Peyer's patch (tissue), 4 donors: ENCODE results near the gene TRAPPC6A. TPM values are rescaled to one million over a fixed set of nuclear protein-coding genes. Genes with fewer than 3 reads are reported as not detected.
"Not testable (repeated sequence)": the region's sequence is repeated elsewhere in the genome, so short reads cannot be mapped to it uniquely, and the experiment has no call there.

Experiments used
- DNase-seq, 3 donors: peaks; one replicate each; pipeline ENCODE4 v3.0.0-alpha.2; 2017 to 2019
- H3K27ac ChIP-seq, 4 donors: fragments of 200-600 bp; sonication (generic); one replicate each; pipeline ENCODE4 v1.5.1; 2016 to 2019
- H3K27me3 ChIP-seq, 2 donors: fragments of 200-600 bp; sonication (generic); one replicate each; pipeline ENCODE4 v1.5.1; 2019
- H3K36me3 ChIP-seq, 3 donors: fragments of 200-600 bp; sonication (generic); one replicate each; pipeline ENCODE4 v1.5.1; 2016 to 2019
- H3K4me1 ChIP-seq, 4 donors: fragments of 200-600 bp; sonication (generic); one replicate each; pipeline ENCODE4 v1.5.1; 2016 to 2019
- H3K4me3 ChIP-seq, 4 donors: fragments of 200-600 bp; sonication (generic); 1 replicate in 3 of 4; 2 replicates in 1 of 4; pipeline ENCODE4 v1.5.1; 2016 to 2019; ENCODE audit warnings: mild to moderate bottlenecking in 1 of 4
- H3K9me3 ChIP-seq, 4 donors: fragments of 200-600 bp; sonication (generic); one replicate each; pipeline ENCODE4 v1.5.1; 2016 to 2019; ENCODE audit warnings: mild to moderate bottlenecking in 1 of 4
- POLR2A ChIP-seq, 2 donors: fragments of 450-650 bp; IDR thresholded peaks; one replicate each; pipeline ENCODE4 v1.5.1; 2017; ENCODE audit warnings: antibody characterized with exemption in 2 of 2, mild to moderate bottlenecking in 2 of 2, moderate library complexity in 2 of 2
- total RNA-seq, 4 donors: library from RNA; depleted of rRNA; stranded (reverse); fragments of >200 nt; gene quantifications; one replicate each; pipeline ENCODE4 v1.1.0, GENCODE V29; 2016
- TF ChIP-seq, protein P1 (sequence below), 6 experiments: fragments of 450-650 bp in 4 of 6; fragments of 200-600 bp in 2 of 6; sonication (generic) in 1 of 6; IDR thresholded peaks; one replicate each; pipeline ENCODE4 v1.5.1; 2017 to 2019; ENCODE audit warnings: antibody characterized with exemption in 6 of 6, mild to moderate bottlenecking in 3 of 6, moderate library complexity in 1 of 6

Gene TRAPPC6A
- total RNA-seq, 4 donors from 2014 or later = 11.4 to 58.6 (median 21.6) TPM

- no peak overlapping the region for H3K4me3 ChIP-seq
- no peak for DNase-seq
- H3K27me3 ChIP-seq = no peaks in the 10 kb centered on the region
- TF ChIP-seq, protein P1, sequence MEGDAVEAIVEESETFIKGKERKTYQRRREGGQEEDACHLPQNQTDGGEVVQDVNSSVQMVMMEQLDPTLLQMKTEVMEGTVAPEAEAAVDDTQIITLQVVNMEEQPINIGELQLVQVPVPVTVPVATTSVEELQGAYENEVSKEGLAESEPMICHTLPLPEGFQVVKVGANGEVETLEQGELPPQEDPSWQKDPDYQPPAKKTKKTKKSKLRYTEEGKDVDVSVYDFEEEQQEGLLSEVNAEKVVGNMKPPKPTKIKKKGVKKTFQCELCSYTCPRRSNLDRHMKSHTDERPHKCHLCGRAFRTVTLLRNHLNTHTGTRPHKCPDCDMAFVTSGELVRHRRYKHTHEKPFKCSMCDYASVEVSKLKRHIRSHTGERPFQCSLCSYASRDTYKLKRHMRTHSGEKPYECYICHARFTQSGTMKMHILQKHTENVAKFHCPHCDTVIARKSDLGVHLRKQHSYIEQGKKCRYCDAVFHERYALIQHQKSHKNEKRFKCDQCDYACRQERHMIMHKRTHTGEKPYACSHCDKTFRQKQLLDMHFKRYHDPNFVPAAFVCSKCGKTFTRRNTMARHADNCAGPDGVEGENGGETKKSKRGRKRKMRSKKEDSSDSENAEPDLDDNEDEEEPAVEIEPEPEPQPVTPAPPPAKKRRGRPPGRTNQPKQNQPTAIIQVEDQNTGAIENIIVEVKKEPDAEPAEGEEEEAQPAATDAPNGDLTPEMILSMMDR (IDR thresholded peaks at IDR 0.05) = no peak
- no peak for TF ChIP-seq POLR2A (IDR thresholded peaks at IDR 0.05)
- H3K9me3 ChIP-seq = no peaks in the 10 kb centered on the region
- H3K27ac ChIP-seq = no peak overlapping the region
- H3K36me3 ChIP-seq = no peaks in the 10 kb centered on the region
- H3K4me1 ChIP-seq = peaks cover 0 to 32% (median 9%) of the 10 kb centered on the region in 4 donors
Observed at GRCh38 chr19:45123440-45123850, 54.6 kb downstream of the TRAPPC6A start.

- Histone ChIP-seq H3K27ac (no peak overlapping the region), H3K36me3 (no peaks in the 10 kb centered on the region), H3K4me3 (no peak overlapping the region), H3K27me3 (no peaks in the 10 kb centered on the region), H3K9me3 (no peaks in the 10 kb centered on the region), H3K4me1 (peaks cover 0 to 38% (median 12%) of the 10 kb centered on the region in 4 donors)
- no peak for DNase-seq
- TF ChIP-seq, protein P1 (IDR thresholded peaks at IDR 0.05) = no peak
- TF ChIP-seq POLR2A (IDR thresholded peaks at IDR 0.05) = no peak
Observed at GRCh38 chr19:45122832-45123231, 55.2 kb downstream of the TRAPPC6A start.

- Histone ChIP-seq H3K36me3 (no peaks in the 10 kb centered on the region), H3K4me3 (no peak overlapping the region), H3K4me1 (peaks cover 0 to 47% (median 18%) of the 10 kb centered on the region in 4 donors), H3K9me3 (no peaks in the 10 kb centered on the region), H3K27me3 (no peaks in the 10 kb centered on the region), H3K27ac (no peak overlapping the region)
- no peak for DNase-seq
- no peak for TF ChIP-seq POLR2A (IDR thresholded peaks at IDR 0.05)
- TF ChIP-seq, protein P1 (IDR thresholded peaks at IDR 0.05) = no peak
Observed at GRCh38 chr19:45121827-45122345, 56.2 kb downstream of the TRAPPC6A start.

DNA sequence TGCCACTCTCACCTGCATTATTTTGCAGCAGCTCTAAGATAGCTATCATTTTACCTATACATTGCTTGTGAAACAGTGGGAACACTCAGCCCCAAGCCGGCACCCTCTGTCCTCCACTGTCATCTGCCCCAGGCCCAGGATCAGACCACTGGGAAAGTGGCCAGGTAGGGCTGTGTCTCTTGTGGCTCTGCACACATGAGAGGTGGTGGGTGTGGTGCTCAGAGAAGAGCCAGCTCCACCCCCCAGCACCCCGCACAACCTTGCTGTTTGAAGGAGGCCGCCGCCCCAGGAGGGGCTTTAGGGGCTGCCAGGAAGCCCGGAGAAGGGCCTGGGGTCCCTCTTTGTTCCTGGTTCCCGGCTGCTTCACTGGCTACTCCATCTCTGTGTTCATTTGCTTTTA lies 58.5 kb downstream of the TRAPPC6A start:
- DNase-seq = no peak
- Histone ChIP-seq H3K4me3 (no peak overlapping the region), H3K27ac (no peak overlapping the region), H3K9me3 (no peaks in the 10 kb centered on the region), H3K36me3 (no peaks in the 10 kb centered on the region), H3K27me3 (no peaks in the 10 kb centered on the region), H3K4me1 (peaks cover 0 to 42% (median 22%) of the 10 kb centered on the region in 4 donors)
- TF ChIP-seq, protein P1 (IDR thresholded peaks at IDR 0.05) = no peak
- no peak for TF ChIP-seq POLR2A (IDR thresholded peaks at IDR 0.05)

- Histone ChIP-seq H3K27ac (peak overlapping the region in 3 of 4 donors; percentile 25 to 51 (median 42)), H3K4me1 (peaks cover 0 to 48% (median 22%) of the 10 kb centered on the region in 4 donors)
- H3K36me3 ChIP-seq, H3K27me3 ChIP-seq, H3K4me3 ChIP-seq, H3K9me3 ChIP-seq: not testable (repeated sequence)
- peak in 2 of 3 donors; percentile 47 to 69 for DNase-seq
Observed at GRCh38 chr19:45118591-45119355, 59.3 kb downstream of the TRAPPC6A start.

DNA sequence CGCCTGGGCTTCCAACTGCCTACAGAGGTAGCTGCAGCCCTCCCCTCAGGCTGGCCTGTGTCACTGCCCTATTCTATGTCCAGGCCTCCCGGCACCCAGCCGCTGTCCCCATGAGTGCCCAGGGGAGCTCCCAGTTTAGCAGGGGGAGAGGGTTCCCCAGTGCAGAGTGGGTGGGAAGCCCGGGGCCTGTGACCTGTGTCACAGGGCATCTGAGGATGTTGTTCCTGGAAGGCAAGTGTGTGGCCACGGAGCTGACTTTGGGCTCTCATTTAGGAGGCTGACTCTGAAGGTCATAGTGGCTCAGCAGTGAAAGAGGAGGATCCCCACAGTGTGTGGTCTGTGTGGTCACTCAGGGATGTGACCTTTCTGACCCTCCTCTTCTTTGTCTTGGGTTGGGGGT lies 59.9 kb downstream of the TRAPPC6A start:
- TF ChIP-seq POLR2A (IDR thresholded peaks at IDR 0.05) = no peak
- TF ChIP-seq, protein P1 (IDR thresholded peaks at IDR 0.05) = no peak
- Histone ChIP-seq H3K36me3 (no peaks in the 10 kb centered on the region), H3K27ac (peak overlapping the region in 2 of 4 donors; percentile 42 to 51), H3K27me3 (no peaks in the 10 kb centered on the region), H3K4me3 (no peak overlapping the region), H3K4me1 (peaks cover 0 to 48% (median 22%) of the 10 kb centered on the region in 4 donors), H3K9me3 (no peaks in the 10 kb centered on the region)
- no peak for DNase-seq
